Measurements from ENCODE around the gene SDK1.

GRCh38 chr7:3264693-3265339 is 36.2 kb upstream of the SDK1 start:
- no peak for TF ChIP-seq CREB1 (CRISPR knock-in tag; IDR thresholded peaks at IDR 0.05; ENCODE audit: low read depth)
- no peak for TF ChIP-seq CTCF (conservative IDR thresholded peaks at IDR 0.05; ENCODE audit: low read depth in 2 of 2)
- TF ChIP-seq POLR2AphosphoS5 (IDR thresholded peaks at IDR 0.05; ENCODE audit: low read depth) = no peak
- TF ChIP-seq EZH2phosphoT487 (IDR thresholded peaks at IDR 0.05; ENCODE audit: unreplicated experiment) = no peak
- TF ChIP-seq REST (IDR thresholded peaks at IDR 0.05; ENCODE audit: unreplicated experiment) = no peak
- TF ChIP-seq EZH2 (IDR thresholded peaks at IDR 0.05; ENCODE audit: low read depth, unreplicated experiment) = no peak
- no peak for TF ChIP-seq JUNB (IDR thresholded peaks at IDR 0.05; ENCODE audit: unreplicated experiment)
- TF ChIP-seq ETS1 (IDR thresholded peaks at IDR 0.05) = no peak
- TF ChIP-seq NANOG (IDR thresholded peaks at IDR 0.05; ENCODE audit: borderline replicate concordance) = no peak
- TF ChIP-seq ZNF331 (CRISPR knock-in tag; IDR thresholded peaks at IDR 0.05; ENCODE audit: low read depth) = no peak
- TF ChIP-seq ZNF114 (CRISPR knock-in tag; IDR thresholded peaks at IDR 0.05) = no peak
- TF ChIP-seq STAT1 (IDR thresholded peaks at IDR 0.05; ENCODE audit: unreplicated experiment) = no peak
- no peak for TF ChIP-seq ZNF462 (CRISPR knock-in tag; IDR thresholded peaks at IDR 0.05)

Data from GM23338 (cell line).